Activated CD4-positive, alpha-beta T cell treated with anti-CD3 and anti-CD28 coated beads for 1 hour (primary cell): Measurements from ENCODE around the gene SERPINE3.

Experiments
- DNase-seq: peaks from one replicate; pipeline ENCODE4 v3.0.0-alpha.2; 2020

SERPINE3 gene

DNA sequence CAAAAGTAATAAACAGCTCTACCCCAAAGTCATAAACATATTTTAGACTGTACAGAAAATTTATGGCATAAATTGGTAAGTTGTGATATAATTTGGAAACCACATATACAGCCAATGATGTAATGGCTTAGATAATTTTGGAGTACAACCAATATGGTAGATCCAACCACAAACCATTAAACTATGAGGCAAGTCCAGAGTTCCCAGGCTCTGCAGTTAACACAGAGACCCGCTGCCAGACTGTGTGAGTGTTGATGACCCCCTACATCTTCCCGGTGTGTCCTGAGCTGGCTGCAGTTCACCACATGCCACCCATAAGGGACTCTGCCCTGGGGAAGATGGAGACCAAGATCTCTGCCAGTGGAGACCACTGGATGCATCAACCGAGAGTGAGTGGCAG lies 9.9 kb upstream of the SERPINE3 start:
- DNase-seq, result no peak

DNA sequence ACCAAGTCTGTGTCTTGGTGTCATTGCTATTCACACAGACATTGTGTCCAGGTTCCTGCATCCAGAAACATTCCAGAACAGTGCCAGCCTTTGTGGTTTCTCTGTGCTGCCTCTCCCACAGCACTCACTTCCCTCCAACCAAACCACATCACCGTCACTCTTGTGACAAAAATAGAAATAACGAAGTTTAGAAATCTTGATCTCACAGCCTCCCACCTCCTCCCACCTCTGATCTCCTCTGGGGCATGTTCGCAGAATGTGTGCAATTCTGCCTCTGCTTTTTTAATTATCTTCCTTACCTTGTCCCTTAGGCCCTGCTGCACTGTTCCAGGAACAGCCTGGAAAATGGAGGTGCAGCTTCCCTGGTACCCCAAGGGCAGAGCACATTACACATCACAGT lies 8.7 kb upstream of the SERPINE3 start:
- no peak for DNase-seq

DNA sequence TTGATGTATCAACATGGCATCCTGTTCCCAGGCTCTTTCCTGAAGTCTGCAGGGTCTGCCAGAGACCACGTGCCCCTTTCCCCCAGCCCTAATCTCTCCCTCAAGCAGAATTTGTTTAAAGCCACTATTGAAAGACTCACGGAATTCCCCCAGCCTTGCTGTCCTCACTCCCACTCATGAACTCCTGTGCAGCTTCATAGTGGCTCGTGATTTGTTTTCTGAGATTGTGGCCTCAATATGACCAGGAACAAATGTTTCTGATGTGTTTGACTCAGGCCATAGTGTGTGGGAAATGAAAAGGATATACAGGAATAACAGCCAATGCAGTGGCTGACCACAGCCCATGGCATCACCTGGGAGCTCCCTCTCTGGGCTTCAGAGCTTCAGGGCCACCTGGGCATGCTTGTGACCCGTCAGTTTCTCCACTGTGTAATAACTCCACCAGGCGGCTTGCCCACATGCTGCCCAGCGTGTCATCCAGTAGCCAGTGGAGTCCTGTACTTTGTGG lies 8.1 kb upstream of the SERPINE3 start:
- no peak for DNase-seq

DNA sequence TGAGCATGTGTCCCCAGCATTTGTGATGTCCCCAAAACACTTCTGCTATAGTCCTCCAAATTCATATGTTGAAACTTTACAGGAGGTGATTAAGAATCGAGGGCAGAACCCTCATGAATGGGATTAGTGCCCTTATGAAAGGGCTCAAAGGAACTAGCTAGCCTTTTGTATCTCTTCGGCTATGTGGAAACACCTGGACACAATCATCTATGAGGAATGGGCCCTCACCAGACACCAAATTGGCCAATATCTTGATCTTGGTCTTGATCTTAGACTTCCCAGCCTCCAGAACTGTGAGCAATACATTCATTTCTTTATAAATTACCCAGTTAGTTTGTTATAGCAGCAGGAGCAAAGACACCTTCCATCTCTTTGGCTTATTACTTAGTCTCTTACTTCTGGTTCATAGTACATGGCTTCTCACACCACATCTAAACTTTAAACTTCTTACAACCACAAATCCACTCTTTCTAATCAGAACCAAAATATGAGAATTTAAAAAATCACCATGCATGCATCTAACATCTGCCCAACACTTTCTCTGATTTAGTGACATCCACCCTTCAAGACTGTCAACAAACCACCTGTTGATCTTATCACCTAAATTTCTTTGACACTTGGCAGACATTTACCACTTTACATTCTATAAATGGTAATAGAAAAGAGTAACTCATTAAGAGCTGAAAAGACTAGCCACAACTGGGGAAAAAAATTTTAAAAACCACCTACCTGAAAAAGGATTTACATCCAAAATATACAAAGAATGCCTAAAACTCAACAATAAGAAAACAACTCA lies 6.7 kb upstream of the SERPINE3 start:
- no peak for DNase-seq

DNA sequence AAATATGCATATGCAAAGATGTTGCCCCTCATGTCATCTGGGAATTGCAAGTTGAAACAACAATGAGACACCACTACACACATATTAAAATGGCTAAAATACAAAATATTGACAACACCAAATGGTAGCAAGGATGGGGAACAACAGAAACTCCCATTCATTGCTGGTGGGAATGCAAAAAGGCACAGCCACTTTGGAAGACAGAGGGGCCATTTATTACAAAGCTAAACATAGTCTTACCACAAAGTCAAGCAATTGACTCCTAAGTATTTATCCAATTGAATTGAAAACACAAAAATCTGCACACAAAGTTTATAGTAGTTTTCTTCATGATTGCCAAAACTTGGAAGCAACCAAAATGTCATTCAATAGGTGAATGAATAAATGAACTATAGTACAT lies 6.1 kb upstream of the SERPINE3 start:
- DNase-seq, result no peak

DNA sequence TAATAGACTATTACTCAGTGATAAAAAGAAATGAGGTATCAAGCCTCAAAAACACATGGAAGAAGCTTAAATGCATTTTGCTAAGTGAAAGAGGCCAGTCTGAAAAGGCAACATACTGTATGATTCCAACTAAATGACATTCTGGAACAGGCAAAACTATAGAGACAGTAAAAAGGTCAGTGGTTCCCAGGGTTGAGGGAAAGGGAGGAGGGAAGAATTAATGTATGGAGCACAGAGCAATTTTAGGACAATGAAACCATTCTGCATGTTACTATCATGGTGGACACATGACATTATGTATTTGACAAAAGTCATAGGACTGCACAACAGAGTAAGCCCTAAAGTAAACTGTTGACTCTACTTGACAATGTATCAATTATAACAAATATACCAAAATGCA lies 5.7 kb upstream of the SERPINE3 start:
- DNase-seq, result no peak

DNA sequence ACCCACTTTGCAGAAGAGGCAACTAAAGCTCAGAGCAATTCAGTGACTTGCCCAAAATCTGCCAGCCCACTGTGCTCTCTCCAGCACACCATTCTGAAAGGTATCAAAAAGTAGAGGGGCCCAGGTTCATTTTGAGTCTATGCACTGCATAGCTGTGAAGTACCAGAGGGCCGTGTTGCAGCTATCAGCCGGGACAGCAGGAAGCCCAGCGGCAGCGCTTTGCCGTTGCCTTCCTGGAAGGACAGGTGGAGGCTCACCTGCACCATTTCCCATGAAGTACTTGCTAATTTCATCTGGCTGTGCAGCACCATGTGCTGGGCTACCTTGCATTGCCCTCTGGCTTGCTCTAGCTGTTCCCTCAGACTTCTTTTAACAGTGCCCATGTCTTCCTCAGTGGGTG lies 2.7 kb upstream of the SERPINE3 start:
- DNase-seq, result no peak

DNA sequence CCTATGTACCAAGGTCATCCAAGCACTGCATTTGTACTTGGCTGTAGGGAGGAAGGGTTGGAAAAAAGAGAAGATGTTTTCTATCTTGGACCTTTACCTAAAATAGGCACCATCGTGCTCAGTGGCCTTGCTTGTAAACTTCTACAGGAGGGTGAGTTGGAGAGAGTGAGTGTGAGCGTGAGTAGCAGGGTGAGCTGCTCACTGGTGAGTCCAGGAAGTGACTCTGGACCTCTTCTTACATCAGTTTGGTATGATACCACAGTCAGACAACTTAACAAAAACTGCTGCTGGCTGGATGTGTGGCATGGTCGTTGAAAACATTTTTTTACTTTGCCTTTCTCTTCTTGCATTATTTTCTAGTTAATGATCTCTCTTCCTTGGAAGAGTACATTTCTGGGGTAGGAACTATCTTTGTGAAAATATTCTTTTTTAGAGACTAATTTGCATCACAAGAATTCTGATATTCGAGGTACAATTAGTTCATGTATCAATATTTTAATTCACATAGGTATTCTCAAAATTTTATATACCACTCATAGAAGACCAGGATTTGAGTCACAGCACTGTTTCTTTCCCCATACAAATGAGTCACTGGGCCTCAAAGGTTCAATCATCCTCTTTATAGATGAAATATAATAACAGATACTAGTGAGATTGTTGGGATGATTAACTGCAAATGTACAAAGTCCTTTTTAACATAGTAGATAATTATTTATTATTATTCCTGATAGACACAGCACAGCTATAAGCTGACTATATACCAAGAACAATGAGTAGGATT lies 651 bp downstream of the SERPINE3 start:
- no peak for DNase-seq

DNA sequence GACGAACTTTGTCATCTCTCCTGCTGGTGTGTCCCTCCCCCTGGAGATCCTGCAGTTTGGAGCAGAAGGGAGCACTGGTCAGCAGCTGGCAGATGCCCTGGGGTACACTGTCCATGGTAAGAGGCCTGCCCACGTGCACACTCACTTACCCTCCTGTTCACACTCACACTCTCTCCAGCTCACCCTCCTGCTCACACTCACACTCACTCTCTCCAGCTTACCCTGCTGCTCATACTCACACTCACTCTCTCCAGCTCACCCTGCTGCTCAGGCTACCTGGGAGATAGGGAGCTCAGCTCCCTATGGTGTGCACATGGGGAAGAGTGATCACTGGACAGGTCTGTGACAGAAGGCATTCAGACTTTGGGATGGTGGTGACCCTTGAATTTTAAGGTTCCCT lies 1.7 kb downstream of the SERPINE3 start:
- no peak for DNase-seq

DNA sequence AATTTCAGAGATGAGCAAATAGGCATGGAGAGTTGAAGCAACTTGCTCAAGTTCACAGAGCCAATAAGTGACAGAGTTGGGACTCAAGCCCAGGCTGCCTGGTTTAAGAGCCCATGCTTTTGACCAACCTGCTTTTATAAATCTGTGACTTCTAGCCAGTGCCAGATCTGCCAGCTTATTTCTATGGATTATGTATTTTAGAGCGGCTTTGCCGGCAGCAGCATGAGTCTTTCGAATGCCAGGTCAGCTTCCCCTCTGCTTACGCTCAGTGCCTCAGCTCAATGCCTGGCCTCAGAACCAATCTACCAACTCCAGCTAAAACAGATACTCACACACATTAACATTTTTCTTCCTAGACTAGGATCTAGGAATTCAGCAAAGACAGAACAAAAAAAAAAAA lies 2.3 kb downstream of the SERPINE3 start:
- DNase-seq, result no peak

DNA sequence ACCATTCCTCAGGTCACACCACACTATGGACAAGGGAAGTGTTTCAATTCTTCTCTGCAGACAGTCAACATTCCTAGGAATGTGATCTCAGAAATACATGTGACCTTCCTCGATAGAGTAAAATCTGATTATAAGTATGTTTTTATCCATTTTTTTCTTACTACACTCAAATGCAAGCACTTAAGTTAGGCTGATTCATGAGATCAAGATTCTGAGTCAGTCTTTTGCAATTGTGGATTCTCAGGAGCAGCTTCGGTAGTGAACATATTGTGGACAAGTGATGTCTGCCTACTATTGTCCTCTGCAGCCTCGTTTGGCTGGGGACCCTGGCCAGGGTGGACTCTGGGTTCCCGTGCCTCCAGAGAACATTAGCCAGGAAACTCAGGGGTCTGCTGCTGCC lies 3.2 kb downstream of the SERPINE3 start:
- no peak for DNase-seq

DNA sequence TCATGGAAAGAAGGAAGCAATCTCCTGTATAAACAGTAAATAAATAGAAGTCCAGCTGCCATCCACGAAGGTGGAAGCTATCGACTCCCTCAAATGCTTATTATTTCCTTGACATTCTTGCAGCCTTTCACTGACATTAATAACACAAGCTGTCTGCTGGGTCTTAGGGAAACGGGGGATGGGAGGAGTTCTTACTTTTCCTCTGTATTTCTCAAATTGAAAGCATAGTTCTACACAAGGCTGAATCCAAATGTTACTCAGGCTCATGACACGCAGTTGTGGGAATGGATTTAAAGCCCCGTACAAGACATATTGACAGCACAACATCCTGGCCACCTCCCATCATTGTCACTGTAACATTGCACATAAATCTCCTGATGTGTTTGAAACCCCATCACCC lies 4.0 kb downstream of the SERPINE3 start:
- DNase-seq, result no peak

DNA sequence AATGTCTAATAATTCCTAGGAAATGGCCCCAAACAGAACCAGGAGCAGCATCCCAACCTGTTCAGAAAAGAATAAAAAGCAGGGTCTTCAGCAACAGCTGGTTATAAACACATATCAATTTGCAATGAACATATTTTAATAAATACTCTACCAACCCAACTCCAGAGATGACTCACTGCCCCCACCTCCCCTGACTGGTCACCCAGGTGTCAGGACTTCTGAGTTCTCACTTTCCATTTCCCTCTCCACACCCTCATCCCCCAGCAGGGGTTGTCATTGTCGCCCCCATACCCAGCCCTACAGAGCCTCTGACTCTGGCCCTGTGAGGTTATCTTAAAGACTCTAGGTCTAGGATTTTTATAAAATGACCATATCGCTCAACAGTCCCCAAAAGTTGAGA lies 6.9 kb downstream of the SERPINE3 start:
- no peak for DNase-seq

DNA sequence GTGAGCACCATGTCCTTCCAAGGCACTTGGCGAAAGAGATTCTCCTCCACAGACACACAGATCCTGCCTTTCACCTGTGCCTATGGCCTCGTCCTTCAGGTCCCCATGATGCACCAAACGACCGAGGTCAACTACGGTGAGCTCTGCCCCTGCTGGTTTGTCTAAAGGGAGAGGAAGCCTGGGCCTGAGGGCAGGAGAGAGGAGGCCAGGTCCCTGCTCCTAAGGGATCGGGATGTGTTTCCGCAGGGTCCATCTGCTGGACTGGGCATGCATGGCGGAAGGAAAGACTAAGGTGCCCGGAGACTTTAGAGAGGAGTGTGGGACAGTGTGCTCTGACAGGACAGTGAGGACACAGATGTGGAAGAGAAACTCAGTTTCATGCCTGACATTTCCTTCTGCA lies 7.6 kb downstream of the SERPINE3 start:
- DNase-seq, result no peak

DNA sequence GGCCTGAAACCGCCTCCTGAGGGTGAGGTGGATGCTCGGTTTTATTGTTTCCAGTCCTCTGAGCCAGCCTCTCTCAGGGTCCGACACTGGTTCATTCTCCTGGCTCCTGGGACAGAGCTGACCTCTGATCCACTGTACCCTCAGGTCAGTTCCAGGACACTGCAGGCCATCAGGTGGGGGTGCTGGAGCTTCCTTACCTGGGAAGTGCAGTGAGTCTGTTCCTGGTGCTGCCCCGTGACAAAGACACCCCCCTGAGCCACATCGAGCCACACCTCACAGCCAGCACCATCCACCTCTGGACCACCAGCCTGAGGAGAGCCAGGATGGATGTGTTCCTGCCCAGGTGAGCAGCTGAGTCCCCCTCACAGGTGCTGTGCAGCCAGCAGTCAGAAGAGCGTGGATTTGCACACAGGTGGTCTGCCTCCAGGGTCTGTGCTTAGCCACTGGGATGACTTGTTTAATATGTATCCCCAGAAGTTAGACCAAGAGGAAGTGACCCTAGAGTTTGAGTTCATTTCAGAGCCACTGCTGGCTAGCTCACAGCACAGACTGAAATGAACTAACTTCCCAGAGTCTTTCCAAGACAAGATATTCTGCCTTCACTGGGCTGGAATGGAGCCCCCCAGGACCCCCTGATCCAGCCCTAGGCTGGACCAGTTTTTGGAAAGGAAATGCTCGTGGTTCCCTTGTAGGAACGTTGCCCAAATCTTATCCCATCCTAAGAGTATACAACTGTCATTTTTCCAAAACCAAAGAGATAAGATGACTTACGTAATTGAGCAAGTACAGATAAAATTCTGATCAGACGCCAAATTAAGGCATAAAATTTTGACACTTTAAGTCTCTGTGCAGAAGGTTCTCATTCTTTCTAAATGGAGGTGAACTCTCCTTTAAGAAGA lies 8.8 kb downstream of the SERPINE3 start:
- no peak for DNase-seq

DNA sequence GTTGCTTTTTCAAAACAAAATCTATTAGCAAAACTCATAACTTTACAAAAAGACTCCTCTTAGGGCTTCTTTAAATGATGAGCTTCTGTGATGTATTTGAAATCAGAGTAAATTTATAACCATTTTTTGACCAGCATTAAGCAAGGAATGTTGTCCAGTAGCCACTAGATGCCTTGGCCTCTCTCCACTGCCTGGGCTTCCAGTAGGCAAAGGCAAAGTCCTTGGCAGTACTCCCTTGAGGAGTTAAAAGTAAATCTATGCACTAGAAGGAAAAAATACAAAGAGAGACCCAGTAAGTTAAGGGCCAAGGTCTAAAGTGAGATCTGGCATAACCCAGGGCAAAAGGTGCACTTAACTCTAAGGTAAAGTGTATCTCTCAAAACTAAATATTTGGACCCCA lies 9.5 kb downstream of the SERPINE3 start:
- DNase-seq, result no peak

DNA sequence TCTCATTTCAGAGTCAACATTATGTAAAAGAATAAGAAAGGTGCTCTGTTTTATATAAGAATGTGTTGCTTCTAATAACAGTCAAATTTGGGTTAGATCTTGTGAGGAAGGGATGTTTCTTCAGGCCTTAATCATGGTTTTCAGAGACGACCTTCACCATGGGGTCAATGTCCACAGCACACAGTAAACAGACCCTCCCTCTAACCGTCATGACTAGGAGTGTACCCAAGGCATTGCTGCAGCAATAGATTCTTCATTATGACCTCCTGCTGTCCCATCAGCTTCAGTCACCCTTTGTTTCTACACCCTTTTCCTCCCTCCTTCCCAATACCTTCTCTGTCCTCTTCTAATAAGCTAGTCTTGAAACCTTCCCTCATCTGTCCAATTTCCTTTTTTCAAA lies 15.7 kb downstream of the SERPINE3 start:
- no peak for DNase-seq

DNA sequence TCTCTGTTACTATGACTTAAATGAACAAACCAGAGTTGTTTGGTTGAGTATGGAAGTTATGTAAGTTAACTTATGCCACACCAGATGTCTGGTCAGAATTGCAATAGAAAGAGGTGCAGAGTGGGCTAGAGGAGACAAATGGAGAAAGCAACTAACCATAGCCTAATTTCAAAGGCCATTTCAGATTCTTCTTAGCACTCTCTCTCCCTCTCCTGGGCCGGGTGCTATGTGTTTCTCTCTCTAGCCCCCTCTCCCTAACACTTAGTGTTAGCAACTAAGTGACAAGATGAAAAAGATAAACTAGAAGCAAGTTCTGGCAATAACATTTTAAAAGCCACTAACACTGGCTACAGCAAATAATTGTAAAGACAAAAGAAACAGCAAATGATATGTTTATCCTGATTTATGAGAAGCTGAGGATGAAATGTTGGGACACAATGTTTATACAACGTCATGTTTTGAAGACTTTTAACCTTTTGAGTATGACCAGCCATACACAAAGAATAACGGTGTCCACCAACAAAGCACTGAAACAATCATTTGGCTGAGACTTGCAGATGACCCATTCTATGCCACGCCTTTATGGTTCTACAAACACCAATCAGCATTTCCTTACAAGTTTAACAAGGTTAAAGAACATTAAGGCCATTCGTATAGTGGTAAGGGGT lies 18.6 kb downstream of the SERPINE3 start:
- no peak for DNase-seq

DNA sequence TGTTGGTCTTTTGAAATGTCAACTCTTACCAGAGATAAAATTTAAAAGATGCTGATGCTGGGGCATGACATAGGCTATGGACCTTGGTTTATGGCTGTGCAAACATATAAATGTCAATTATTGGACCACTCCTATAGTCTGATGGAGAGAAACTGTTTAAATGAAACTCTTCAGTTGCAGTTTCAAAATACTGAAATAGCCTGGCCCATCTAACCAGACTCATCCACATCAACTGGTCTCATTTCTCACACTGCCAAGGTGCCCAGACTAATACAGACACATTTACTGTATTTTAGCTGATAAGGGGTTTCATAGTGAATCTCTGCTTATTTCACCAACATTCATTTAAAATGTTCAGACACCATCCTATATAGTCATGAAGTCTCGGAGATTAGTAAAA lies 19.9 kb downstream of the SERPINE3 start:
- no peak for DNase-seq

DNA sequence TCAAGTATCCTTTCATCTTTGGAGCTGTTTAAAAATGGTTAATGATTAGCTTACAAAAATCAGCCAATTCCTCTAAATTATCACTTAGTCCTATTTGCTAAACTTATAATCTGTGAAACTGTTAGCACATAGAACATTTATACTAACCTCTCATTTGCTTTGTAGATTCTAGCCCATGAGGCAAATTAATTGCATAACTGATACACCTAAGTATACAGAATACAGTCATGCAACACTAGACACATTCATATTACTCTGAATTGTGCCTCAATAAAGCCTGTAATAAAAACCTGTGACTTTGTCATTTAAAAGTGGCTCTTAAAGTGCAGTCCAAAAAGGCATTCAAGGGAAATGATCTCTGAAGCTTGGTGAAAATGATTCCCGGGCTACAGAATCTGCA lies 21.0 kb downstream of the SERPINE3 start:
- no peak for DNase-seq

DNA sequence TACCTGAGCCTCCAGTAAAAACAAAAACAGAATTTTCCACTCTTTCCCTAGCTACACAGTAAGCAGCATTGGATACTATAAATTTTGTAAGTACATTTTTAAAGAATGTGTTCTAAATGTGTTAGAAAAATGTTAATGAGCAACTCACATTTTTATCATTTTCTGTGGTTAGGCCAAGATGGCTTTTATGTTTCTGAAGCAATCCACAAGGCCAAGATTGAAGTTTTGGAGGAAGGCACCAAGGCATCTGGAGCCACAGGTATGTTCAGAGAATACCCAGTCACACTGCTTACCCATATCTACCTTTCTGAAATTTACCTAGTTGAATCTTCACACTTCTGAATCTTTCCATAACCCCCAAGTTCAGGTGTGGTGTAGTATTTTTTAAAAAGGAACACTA lies 21.6 kb downstream of the SERPINE3 start:
- no peak for DNase-seq

DNA sequence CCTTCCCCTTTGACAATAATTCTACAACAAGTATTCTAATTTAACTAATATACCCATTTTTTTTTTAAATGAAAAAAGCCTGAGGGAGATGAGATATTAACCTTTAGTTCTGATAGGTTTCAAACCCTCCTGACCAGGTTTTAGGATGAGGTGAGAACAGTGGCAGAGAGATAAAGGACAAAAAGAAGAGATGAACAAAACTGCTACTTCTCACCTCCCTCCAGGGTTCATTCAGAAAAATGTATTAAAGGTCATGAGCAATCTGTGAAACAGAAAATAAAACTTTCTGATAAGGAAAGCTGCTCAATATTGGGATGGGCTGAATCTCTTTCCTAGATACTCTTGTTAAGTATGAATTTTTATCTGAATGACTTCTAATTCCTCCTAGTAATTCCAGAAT lies 24.1 kb downstream of the SERPINE3 start:
- no peak for DNase-seq
